Islet of Langerhans (tissue), 1 donor: ENCODE results near the gene PKP4.
A peak's percentile ranks its signal among the peaks of the same experiment; 100 is the strongest.

ENCODE experiments used
- FAIRE-seq: peaks from one replicate; lab custom pipeline; 2011; peaks lifted over from hg19 to GRCh38; lab: Jason Lieb, UNC

Gene PKP4

DNA sequence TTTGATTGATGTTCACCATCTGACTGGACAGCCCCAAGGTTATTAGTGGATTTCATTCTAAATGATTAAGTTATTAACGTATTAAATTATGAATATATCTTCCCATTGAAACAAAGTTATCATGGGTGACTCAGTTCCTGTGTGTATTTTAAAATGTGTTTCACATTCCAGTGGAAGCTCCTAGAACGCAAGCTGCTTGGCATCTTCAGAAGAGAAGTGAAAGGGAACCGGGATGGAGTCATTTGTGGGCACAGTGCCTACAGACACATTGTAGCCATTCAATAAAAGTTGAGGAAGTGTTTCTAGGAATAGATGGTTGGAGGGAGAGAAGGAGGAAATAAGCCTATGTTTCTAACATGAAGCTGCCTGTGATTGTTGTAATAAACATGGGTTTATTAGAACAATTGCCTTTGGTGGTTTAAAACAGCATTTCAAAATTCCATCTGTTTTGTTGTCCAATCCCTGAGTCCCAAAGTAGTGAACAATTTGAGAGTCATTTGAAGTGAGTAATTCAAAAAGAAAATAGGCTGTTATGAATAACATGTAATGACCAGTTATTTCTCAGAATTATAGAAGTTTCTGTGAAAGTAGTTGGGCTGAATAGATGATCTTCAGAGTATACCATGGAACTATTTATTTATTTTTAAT is 143.5 kb downstream of the PKP4 start:
- FAIRE-seq: peak; percentile 56

DNA sequence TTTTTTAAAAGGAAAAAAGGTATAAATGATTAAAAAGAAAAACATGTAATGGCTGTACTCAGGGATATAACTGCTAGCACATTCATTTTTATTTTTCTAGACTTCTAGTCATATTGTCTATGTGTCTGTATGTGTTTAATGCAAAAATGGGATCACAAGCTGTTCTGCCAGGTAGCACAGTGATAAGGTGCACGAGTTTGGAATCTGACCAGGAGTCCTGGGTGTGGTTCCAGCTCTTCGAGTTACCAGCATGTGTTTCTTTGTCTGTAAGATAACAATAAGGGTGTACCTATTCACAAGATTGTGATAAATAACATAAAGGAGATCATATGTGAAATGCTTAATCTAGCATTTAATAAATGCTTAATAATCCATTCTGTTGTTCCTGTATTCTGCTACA is 145.3 kb downstream of the PKP4 start:
- FAIRE-seq: no peak

DNA sequence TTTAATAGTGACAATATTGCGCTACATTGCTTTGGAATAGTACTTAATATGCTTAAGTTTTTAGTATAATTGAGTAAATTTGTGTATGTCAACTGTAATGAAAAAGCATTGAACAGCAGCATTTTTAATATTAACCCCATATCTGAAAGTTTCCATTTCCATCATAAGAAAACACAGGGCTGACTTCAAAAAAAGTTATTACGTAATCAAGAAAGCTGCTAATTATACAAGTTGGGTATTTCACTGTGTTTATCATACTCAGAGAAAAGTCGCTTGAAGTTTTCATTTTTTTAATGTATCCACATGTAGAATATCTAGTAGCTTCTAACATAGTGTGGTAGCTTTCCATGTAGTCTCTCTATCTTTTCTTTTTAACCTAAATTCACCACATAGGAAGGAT is 146.5 kb downstream of the PKP4 start:
- no peak for FAIRE-seq

DNA sequence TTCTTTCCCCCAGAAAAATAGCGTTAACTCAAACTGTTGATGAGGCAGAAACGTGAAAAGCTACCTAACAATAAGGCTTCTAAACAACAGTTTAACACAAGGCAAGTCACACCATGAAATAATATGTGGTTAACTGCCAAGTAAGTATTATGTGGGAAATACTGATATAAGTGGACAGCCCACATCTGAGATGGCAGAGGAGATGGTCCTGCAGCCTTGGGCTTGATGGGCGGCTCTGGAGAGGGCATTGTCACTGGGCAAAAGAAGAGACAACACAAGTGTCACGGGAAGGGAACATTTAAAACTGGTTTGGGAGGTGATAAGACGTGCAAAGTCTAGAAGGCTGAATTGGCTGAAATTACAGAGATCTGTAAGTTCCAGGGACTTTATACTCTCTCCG is 147.2 kb downstream of the PKP4 start:
- FAIRE-seq: no peak

DNA sequence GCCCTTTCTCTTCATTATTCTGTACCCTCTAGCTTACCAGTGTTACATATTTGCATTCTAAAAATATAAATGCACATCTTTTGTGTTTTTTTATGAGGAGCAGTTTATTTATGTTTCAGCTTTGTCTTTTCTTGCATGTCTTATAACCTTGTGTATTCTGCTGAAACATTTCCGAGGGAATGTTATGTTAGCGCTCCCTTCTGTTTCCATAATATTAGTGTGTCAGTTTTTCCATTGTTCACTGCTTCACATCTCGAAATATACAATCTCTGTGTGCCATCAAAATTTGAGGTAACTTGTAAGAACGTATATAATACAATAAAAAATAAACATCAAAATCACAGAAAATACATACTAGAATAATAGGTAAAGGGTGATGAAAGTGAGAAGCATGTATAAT is 153.3 kb downstream of the PKP4 start:
- FAIRE-seq: no peak

DNA sequence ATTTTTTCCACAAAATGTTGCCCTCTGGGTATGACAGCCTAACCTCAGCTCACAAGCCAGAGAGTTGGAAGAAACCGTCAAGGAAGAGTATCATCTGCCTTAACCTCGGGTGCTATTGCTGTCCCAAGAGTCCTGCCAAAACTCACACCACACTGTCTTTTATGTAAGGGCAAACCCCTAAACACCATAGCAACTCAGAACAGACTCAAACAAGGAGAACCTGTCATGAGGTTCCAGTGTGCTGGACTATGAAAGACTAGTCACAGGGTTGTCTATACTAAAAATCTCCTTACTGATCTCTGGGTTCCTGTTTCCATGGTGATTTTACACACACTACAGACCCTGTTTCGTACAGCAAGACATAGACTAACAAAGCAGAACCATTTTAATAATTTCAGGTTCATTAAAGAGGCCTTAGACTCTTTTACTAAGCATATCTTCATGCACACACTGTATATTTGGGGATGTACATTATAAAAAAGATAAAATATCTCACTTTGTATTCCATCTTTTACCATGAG is 159.8 kb downstream of the PKP4 start:
- FAIRE-seq: no peak

DNA sequence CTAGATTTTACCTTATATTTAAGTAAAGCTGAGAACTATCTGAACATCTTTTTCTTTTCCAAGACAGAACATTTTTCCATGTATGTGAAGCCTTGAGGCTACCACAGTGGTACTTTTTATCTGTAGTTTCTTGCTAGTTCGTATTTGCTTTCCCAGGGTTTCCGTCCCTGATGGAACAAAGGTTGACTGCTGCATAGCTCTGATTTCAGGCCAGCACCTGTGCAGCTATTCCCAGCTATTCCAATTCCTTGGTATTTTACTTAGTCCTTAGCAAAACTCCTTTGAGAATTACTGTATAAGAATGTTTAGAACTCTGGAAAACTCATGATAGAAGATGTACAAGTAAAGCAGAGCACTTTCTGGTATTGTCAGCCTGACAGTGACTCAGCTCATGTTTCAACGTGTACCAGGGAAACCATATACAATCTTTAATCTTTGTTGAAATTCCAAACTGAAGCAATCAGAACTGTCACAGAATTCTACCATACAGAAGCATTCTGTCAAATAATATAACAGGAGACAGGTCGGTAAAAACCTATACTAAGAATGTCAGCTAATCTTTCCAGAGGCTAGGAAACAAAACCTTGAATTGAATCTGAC is 162.2 kb downstream of the PKP4 start:
- no peak for FAIRE-seq

DNA sequence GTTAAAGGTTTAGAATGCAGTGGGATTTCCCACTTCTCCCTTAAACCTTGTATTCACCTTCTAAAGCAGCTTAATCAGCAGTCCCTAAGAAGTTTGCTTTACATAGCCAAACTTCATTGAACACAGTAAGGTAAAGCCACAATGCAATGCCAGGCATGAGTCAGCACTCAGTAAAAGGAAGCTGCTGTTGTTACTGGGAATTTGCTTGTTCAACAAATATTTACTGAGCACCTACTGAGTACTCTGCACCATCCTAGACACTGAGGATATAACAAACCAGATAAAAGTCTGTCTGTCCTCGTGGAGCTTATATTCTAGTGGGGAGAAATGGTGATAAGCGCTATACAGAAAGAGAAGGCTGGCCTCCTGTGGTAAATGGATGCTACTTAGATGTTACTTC is 162.7 kb downstream of the PKP4 start:
- no peak for FAIRE-seq

DNA sequence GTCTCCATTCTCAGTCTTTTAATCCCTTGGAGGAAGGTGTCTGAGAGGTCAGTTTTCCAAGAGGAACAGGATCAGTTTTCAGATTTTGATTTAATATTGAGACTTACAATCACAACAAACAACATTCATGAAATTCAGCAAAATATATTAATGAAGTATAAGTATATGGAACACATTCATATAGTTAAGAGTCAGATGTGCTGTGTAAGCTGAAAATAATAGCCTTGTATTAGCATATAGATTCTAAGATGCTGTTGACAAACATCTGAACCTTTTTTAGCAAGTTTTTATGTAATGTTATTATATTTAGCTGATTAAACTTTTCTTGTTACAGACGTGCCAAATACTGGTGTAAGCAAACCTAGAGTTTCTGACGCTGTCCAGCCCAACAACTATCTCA is 163.9 kb downstream of the PKP4 start:
- no peak for FAIRE-seq

DNA sequence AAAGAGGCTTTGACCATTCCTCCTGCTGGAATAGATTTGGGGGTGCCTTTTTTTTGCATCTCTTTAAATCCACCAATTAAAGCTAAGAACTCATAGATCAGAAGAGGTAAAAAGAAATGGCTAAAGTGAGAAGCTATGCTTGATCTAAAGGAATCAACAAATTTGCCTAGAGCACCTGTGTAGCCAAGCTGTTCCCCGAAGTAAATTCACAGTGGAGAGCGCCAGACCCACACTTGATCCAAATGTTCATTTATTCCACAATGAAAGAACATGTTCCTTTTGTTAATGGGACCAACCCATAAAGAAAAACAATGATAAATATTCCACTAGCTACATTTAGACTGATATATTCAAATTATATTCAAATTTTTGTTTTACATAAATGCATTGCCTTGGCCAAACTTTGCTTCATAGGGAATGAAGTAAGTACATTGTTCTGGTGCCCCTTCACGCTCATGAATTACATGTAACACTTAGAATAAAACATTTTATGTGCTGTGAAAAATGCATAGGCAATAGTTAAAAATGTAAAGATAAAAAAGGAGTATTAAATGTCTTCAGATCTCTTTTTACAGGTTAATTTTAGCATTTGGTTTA is 167.4 kb downstream of the PKP4 start:
- FAIRE-seq: no peak

DNA sequence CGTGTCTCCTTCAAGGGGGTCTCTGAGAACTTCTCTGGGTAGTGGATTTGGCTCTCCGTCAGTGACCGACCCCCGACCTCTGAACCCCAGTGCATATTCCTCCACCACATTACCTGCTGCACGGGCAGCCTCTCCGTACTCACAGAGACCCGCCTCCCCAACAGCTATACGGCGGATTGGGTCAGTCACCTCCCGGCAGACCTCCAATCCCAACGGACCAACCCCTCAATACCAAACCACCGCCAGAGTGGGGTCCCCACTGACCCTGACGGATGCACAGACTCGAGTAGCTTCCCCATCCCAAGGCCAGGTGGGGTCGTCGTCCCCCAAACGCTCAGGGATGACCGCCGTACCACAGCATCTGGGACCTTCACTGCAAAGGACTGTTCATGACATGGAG is 168.2 kb downstream of the PKP4 start:
- FAIRE-seq: no peak

DNA sequence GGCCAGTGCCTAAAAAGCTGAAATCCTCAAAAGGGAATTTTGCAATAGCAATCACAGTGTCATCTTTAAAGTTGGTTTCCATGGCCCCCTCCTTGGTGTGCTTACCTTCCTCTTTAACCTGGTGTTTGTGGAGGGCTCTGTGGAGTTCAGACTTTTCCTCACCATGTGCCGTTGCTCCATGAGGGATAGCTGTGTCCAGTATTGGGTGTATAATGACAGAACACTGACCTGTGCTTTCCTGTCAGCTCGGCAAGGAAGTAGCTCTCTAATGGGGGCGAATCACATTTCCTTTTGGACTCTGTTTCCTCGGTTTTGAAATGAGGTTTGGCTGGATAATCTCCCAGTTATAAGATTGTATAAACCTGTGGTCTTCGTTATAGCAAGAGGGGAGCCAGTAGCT is 172.4 kb downstream of the PKP4 start:
- no peak for FAIRE-seq

DNA sequence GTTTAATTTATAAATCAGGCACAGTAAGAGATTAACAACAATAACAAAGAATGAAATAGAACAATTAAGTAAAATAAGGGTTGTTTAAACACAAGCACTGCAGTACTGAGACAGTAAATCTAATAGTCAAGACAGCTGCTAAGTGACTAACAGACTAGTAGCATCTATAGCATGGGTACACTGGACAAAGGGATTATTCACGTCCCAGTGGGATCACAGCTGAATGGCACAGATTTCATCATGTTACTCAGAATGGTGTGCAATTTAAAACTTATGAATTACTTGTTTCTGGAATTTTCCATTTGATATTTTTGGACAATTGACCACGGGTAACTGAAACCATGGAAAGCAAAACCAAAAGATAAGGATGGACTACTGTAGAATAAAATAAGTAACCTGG is 176.5 kb downstream of the PKP4 start:
- no peak for FAIRE-seq

DNA sequence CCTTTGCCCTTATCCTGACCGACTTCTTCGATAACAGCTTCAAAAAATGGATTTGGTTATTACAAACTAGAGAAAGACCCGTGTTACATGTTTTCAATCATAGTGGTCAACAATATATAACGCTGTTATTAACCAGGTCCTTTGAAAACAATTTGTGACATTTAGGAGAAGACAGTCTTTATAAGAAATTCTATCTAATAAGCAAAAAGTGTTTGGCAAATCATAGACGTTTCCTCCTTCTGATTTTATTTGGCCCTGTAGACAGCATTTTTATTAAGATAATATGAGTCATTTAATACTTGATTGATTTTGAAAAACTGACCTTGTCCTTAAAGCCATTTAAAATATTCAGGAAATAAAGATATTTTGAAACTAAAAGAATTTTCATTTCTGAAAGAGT is 177.9 kb downstream of the PKP4 start:
- FAIRE-seq: no peak

DNA sequence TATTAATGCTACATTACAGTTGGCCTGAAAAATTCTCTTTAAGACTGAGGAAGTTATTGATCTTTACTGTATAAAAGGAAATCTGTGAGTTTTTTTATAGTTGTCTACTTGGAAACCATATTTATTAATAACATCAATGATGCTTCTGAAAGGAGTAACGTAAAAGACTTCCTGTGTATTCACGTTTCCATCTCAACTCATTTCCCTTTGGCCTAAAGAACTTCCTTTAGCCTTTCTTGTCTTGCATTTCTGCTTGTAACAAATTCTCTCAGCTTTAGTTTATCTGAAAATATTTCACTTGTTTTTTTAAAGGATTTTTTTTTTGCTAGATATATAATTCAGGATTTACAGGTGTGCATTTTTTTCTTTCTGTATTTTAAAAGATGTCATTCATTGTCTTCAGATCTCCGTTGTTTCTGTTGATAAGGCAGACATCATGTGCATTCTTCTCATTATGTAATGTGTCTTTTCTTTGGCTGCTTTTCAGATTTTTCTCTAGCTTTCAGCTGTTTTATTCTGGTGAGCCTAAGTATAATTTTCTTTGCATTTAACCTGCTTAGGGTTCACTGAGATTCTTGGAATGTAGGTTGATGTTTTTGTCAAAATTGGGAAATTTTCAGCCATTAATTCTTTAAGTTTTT is 179.3 kb downstream of the PKP4 start:
- no peak for FAIRE-seq

DNA sequence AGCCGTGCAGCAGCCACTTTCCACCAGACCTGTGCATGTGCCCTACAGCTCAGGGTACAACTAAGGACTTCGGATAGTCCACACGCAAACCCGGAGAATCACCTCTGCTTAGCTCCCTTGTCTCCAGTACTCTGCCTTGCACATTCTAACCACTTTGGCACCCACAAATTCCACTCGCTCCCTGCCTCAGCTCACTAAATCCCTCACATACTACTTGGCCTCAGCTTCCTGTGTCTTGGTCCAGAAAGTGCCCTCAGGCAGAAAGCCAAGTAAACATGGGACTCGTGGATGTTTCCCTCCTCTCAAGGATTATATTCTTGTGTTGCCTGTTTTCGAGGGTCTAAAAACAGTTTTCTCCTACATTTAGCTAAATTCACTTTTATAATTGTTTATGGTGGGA is 180.6 kb downstream of the PKP4 start:
- no peak for FAIRE-seq

DNA sequence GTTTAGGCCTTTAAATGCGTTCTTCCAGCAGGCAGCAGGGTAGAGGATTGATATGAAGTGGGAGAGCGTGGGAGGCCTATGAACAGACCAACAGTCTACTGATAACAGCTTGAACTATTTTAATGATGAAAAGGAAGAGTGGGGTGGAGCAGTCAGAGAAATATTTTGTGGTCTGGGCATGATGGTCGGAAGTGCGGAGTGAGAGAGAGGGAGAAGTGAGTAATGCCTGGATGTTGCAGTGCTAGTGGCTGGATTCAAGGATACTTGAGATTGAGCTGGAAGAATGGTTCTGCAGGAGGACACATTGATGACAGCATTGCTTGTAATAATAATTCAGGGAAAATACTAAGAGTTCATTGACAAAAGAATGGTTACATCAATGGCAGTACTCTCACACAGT is 187.4 kb downstream of the PKP4 start:
- FAIRE-seq: no peak

DNA sequence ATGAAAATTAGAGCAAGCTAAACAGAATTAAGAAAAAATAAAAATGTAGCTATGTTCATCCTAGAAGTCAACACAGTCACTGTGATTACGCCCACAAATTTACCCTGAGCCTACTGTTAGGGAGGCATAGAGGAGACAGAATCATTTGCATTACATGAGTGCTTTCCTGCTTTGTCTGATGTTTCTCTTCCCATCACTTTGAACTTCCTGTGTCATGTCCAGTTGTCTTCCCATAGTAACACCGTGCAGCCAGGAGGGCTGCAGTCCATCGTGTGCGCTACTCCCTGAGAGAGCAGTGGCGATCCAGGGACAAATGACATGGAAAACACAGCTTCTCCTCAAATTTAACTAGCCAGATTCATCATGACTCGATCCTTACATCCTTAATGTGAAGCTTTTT is 188.5 kb downstream of the PKP4 start:
- no peak for FAIRE-seq

DNA sequence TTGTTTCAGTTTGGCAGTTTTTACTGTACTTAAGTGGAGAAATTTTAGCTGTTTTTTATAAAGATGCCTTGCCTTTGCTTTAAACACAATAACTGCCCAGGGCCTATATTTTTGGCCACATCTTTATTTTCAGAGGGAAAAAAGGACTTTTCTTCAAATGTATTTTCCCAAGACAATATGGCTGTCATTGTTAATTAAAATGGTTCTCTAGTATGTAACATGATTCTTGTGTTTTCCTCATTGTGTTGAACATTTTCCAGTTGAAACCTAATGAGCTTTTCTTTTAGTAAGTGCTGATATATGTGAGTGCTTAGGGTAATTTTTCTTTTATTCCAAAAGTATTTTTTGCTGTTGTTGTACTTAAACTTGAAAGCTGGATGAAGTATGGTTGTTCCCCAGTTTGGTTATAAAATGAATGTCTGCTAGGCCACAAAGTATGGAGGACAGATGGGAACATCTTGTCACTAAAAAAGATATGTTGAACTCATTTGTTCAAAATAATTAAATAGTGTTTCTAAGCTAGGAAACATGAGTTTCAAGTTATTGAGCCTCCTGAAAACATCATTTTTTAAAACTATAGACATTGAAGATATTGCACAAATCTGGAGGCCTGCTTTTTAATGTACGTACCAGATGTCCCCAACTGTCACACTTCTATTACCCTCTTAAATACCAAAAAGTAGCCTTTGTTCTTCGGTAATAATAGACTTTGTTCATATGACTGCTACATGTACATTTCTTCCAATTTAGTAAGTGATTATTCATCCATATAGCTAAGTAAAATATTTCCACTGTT is 190.9 kb downstream of the PKP4 start:
- no peak for FAIRE-seq

DNA sequence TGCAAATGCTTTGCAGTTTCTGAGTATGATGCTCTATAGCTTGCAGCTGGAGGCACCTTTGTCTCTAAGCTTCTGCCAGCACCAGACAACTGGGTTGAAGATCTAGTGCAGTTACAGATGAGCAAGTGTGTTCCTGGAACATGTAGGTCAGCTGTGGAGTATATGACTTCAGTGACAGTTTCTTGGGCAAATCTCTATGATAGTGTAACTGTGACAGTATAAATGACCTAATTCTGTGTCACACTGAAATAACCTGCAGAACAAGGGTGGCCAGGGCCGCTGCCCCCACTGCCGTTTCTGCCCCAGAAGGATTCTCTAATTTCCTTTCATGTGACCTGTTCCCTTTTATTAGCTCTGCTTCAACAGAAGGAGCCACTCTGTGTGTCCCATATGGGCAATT is 193.1 kb downstream of the PKP4 start:
- FAIRE-seq: no peak

DNA sequence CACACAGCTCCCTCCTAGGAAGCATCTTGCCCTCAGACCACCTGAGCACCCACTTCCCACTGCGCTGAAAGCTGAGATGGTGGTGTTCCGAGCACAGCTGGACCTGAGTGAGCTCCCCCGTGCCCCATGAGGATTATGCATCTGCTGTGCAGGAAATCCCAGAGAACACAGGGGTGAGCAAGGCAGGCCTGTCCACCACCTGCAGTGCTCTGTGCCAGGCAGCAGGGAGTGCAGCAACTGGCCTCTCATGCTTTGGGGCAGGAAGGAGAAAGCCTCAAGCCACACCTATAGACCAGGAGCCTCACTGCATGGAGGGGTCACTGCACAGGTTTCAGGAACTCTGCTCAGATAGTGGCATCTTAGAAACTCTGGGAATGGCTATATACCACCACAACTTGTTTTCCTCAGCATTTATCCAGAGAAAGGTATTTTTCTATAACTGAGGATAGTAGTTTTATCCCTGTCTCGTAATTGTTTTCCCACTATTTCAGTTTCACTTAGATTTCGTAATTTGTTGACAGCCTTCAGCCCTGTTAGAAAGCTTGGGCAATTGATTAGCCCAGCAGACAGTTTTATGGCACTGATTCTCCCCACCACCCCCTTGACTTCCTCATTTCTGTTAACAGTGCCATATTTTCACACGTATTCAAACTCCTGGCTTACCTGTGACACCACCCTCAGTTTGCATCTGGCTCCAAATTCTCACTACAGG is 194.1 kb downstream of the PKP4 start:
- no peak for FAIRE-seq
